ENCODE results near the gene CCDC127. TPM values are rescaled to one million over a fixed set of nuclear protein-coding genes. Genes with fewer than 3 reads are reported as not detected.
"Not testable (repeated sequence)": the region's sequence is repeated elsewhere in the genome, so short reads cannot be mapped to it uniquely, and the experiment has no call there.

CCDC127 gene
- total and polyA plus RNA-seq, 4 donors, result 7.8 to 21.0 (median 12.7) TPM

DNA sequence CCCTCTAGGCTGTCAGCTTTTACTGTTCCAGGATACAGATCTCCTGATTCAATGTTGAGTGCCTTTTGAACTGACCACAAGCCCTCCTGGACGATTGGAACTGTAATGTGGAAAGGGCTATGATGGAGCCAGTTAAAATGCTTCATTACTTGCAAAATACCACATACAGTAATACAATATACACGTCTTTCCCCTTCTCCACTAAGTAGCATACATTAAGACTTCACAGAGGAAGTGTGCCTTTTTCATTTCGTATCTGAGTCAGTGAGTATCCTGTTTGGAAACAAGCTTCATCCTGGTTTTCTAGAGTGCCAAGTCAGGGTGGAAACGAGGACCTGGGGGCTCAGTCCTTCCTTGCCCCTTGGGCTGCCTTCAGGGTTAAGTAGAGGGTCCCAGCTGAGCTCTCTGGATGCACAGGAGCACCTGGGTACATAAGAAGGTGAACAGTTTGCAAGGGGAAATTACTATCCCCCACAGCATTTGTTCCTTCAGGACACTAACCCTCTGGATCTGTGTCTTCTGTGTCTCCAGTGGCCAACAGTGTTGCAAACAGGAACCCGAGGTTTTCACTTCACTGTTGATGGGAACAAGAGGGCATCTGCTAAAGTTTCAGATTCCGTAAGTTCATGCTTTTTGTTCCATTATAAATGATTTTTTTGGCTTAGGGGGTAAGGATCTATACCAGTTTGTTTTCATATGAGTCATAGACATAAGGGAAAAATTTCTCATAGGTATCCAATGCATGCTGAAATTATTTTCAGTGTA lies 5.2 kb upstream of the CCDC127 start:
- H3K27me3 ChIP-seq (ENCODE audit: control insufficient read depth, insufficient read depth, low read length); H3K27ac ChIP-seq (ENCODE audit: low read depth, low read length); H3K4me1 ChIP-seq (ENCODE audit: control insufficient read depth, insufficient read depth, low read length); DNase-seq (ENCODE audit: low read depth in 4 of 6, low spot score in 6 of 6); H3K4me3 ChIP-seq (ENCODE audit: low read depth, low read length); H3K9me3 ChIP-seq (ENCODE audit: control insufficient read depth, insufficient read depth, low read length): not testable (repeated sequence)
- peaks cover 40% of the 10 kb centered on the region for H3K36me3 ChIP-seq (ENCODE audit: control insufficient read depth, insufficient read depth, low read length)
- 100% methylated on average over 1 of the region's 6 CpGs for WGBS (ENCODE audit: insufficient coverage)

DNA sequence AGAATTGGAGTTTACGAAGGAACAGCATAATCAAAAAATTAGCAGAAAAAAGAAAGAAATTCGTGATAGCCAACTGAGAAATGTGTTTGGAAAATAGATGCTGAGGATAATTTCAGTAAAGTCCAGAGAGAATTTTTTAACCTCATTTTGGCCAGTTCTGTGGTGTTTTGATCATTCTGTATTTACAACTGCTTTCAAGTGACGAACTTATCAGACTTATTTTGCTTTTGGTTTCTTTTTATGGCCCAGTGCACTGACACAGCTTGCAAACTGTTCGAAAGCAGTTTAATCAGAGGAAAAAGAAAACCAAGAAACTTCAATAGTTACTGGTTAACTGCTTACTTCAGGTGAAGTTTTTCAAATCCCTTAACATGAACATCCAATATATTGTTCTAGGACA lies 2.0 kb upstream of the CCDC127 start:
- no peaks in the 10 kb centered on the region for H3K27me3 ChIP-seq (ENCODE audit: control insufficient read depth, insufficient read depth, low read length)
- no peaks in the 10 kb centered on the region for H3K9me3 ChIP-seq (ENCODE audit: control insufficient read depth, insufficient read depth, low read length)
- WGBS (ENCODE audit: insufficient coverage), result no CpG with 5 or more reads among the region's 4 CpGs
- no peak overlapping the region for H3K27ac ChIP-seq (ENCODE audit: low read depth, low read length)
- DNase-seq (ENCODE audit: low read depth in 4 of 6, low spot score in 6 of 6), result no peak
- H3K4me1 ChIP-seq (ENCODE audit: control insufficient read depth, insufficient read depth, low read length), result peaks cover 10% of the 10 kb centered on the region
- peaks cover 11% of the 10 kb centered on the region for H3K36me3 ChIP-seq (ENCODE audit: control insufficient read depth, insufficient read depth, low read length)
- H3K4me3 ChIP-seq (ENCODE audit: low read depth, low read length), result peak overlapping the region; percentile 68

DNA sequence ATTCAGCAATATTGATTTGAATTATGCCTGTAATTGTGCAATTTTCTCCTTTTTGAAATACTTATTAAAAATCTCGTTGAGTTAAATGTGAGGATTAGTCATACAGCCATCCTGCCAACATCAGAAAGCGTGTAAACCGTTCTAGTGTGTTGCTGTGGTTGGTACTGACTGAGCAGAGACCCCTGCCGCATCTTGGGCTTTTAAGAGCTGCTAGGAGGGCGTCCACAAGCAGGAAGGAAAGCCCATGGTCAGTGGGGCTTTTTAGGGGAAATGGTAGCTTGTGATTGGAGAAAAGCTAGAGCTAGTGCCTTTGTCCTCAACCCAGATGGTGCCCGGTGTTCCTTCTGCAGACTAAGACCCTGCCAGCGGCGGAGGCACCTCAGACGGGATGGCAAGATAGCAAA lies 1.5 kb upstream of the CCDC127 start:
- DNase-seq (ENCODE audit: low read depth in 4 of 6, low spot score in 6 of 6), result peak in 4 of 6 donors; percentile 2 to 46 (median 23)
- Histone ChIP-seq H3K4me1 (ENCODE audit: control insufficient read depth, insufficient read depth, low read length) (peaks cover 10% of the 10 kb centered on the region), H3K36me3 (ENCODE audit: control insufficient read depth, insufficient read depth, low read length) (peaks cover 9% of the 10 kb centered on the region), H3K4me3 (ENCODE audit: low read depth, low read length) (peak overlapping the region; percentile 68), H3K27ac (ENCODE audit: low read depth, low read length) (no peak overlapping the region), H3K27me3 (ENCODE audit: control insufficient read depth, insufficient read depth, low read length) (no peaks in the 10 kb centered on the region), H3K9me3 (ENCODE audit: control insufficient read depth, insufficient read depth, low read length) (no peaks in the 10 kb centered on the region)
- 6% methylated on average over 5 of the region's 9 CpGs for WGBS (ENCODE audit: insufficient coverage)

DNA sequence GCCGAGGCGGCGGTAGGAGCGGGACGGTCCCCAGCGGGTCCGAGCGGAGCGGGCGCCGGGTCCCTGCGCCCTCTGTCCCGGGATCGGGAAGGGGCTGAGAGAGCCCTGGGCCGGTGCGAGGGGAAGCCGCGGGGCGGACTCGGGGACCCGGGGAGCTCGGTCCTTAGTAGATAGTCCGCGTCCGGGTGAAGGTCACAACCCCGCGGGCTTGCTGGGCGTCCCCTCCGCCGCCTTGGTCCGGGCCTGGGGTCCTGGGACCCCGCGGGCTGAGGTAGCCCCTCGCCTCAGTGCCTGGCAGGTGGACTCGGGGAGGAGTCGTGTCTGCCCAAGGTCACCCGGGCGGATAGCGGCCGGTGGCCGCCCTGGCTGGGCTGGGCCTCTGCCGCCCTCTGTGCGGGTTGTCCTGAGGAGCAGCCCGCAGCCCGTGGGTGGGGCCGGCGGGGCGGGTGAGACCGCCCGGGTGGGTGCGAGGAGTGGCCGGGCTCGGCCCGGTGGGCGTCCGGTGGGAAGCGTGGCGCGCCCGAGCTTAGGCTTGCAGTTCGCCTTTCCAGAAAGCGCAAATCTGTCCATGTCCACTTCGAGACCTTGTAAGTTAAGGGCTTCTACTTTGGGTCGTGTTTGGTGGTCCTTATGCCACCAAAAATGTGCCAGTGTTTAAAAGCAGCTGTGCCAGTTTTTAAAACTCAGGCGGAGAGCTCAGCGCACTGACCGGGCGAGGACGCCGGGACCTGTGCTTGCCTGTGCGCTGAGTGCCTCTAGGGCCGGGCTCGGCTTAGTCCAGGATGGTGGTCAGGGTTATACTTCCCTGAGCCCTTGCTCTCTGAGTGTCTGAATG lies 721 bp upstream of the CCDC127 start:
- H3K4me1 ChIP-seq (ENCODE audit: control insufficient read depth, insufficient read depth, low read length), result peaks cover 10% of the 10 kb centered on the region
- H3K9me3 ChIP-seq (ENCODE audit: control insufficient read depth, insufficient read depth, low read length), result no peaks in the 10 kb centered on the region
- peaks cover 8% of the 10 kb centered on the region for H3K36me3 ChIP-seq (ENCODE audit: control insufficient read depth, insufficient read depth, low read length)
- no peak overlapping the region for H3K27ac ChIP-seq (ENCODE audit: low read depth, low read length)
- WGBS (ENCODE audit: insufficient coverage), result under 1% methylated on average over 73 of the region's 73 CpGs
- peak overlapping the region; percentile 68 for H3K4me3 ChIP-seq (ENCODE audit: low read depth, low read length)
- DNase-seq (ENCODE audit: low read depth in 4 of 6, low spot score in 6 of 6), result peak in 4 of 6 donors; percentile 3 to 34 (median 5)
- H3K27me3 ChIP-seq (ENCODE audit: control insufficient read depth, insufficient read depth, low read length), result no peaks in the 10 kb centered on the region

DNA sequence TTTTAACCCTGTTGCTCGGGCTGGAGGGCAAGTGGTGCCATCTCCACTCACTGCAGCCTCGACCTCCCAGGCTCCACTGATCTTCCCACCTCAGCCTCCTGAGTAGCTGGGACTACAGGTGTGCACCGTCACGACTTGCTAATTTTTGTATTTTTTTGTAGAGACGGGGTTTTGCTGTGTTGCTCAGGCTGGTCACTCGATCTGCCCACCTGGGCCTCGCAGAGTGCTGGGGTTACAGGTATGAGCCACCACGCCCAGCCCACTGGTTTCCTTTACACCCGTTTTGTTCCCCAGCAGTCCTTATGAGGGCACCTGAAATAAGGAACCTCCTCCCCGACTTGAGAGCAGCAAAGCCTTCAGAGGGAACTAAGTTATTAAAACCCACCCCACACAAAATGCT lies 1.9 kb downstream of the CCDC127 start:
- not testable (repeated sequence) for DNase-seq (ENCODE audit: low read depth in 4 of 6, low spot score in 6 of 6); H3K4me1 ChIP-seq (ENCODE audit: control insufficient read depth, insufficient read depth, low read length); H3K27me3 ChIP-seq (ENCODE audit: control insufficient read depth, insufficient read depth, low read length); H3K4me3 ChIP-seq (ENCODE audit: low read depth, low read length); H3K27ac ChIP-seq (ENCODE audit: low read depth, low read length); H3K9me3 ChIP-seq (ENCODE audit: control insufficient read depth, insufficient read depth, low read length)
- WGBS (ENCODE audit: insufficient coverage), result no CpG with 5 or more reads among the region's 10 CpGs
- peaks cover 11% of the 10 kb centered on the region for H3K36me3 ChIP-seq (ENCODE audit: control insufficient read depth, insufficient read depth, low read length)

GRCh38 chr5:215256-215655 lies 2.7 kb downstream of the CCDC127 start:
- not testable (repeated sequence) for H3K4me3 ChIP-seq (ENCODE audit: low read depth, low read length); H3K27me3 ChIP-seq (ENCODE audit: control insufficient read depth, insufficient read depth, low read length); DNase-seq (ENCODE audit: low read depth in 4 of 6, low spot score in 6 of 6); H3K9me3 ChIP-seq (ENCODE audit: control insufficient read depth, insufficient read depth, low read length); H3K4me1 ChIP-seq (ENCODE audit: control insufficient read depth, insufficient read depth, low read length); H3K27ac ChIP-seq (ENCODE audit: low read depth, low read length)
- no CpG with 5 or more reads among the region's 2 CpGs for WGBS (ENCODE audit: insufficient coverage)
- H3K36me3 ChIP-seq (ENCODE audit: control insufficient read depth, insufficient read depth, low read length), result peaks cover 11% of the 10 kb centered on the region

DNA sequence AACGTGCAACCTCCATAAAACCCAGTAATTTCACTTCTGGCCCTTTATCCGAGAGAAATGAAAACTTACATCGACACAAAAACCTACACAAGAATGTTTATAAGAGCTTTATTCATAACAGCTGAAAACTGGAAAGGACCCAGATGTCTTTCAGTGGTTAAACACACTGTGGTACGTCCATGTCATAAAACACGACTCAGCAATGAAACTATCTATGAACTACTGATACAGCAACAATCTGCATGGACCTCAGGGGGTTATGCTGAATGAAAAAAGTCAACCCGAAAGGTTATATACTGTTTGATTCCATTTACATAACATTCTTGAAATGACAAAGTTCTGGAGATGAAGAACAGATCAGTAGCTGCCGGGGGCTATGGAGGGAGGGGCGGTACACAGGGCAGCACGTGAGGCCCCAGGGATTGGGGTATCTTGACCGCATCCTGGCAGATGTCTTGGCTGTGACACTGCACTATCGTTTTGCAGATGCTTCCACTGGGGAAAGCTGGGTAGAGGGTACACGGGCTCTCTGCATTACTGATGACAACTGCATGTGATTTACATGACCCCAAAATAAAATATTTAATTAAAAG lies 4.1 kb downstream of the CCDC127 start:
- H3K9me3 ChIP-seq (ENCODE audit: control insufficient read depth, insufficient read depth, low read length), result no peaks in the 10 kb centered on the region
- H3K27ac ChIP-seq (ENCODE audit: low read depth, low read length), result no peak overlapping the region
- no peaks in the 10 kb centered on the region for H3K27me3 ChIP-seq (ENCODE audit: control insufficient read depth, insufficient read depth, low read length)
- DNase-seq (ENCODE audit: low read depth in 4 of 6, low spot score in 6 of 6), result no peak
- no peak overlapping the region for H3K4me3 ChIP-seq (ENCODE audit: low read depth, low read length)
- 100% methylated on average over 6 of the region's 12 CpGs for WGBS (ENCODE audit: insufficient coverage)
- peaks cover 11% of the 10 kb centered on the region for H3K36me3 ChIP-seq (ENCODE audit: control insufficient read depth, insufficient read depth, low read length)
- peaks cover under 1% of the 10 kb centered on the region for H3K4me1 ChIP-seq (ENCODE audit: control insufficient read depth, insufficient read depth, low read length)

DNA sequence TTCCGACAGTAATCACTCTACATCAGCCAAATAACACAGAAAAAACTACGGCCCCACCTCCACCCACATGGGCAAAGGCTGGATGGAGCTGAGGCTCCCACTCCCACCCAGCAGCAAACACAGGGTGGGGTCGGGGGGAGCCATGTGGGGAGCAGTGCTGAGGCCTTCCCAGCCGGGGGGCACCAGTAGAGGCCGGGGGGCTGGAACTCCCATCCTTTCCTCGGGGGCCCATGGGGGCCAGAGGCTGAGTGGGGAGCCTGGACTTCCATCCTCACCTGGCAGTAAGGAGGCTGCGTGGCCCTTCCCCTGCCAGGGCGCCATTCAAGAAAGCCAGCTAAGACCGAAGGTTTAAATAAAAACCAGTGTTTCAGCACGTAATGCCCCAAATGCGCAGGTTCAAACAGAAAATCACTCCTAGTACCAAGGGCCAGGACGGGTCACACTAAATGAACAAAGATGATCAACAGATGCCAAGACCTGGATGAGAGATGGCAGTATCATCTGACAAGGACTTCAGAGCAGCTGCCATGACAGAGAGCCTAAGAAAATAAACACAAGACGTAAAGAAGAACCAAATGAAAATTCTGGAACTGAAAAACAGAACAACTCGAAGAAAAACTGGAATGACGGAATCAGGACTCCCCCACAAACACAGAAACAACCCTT lies 9.4 kb downstream of the CCDC127 start:
- Histone ChIP-seq H3K36me3 (ENCODE audit: control insufficient read depth, insufficient read depth, low read length) (peaks cover 36% of the 10 kb centered on the region), H3K27ac (ENCODE audit: low read depth, low read length) (no peak overlapping the region), H3K27me3 (ENCODE audit: control insufficient read depth, insufficient read depth, low read length) (no peaks in the 10 kb centered on the region), H3K9me3 (ENCODE audit: control insufficient read depth, insufficient read depth, low read length) (no peaks in the 10 kb centered on the region), H3K4me1 (ENCODE audit: control insufficient read depth, insufficient read depth, low read length) (peaks cover 4% of the 10 kb centered on the region), H3K4me3 (ENCODE audit: low read depth, low read length) (no peak overlapping the region)
- WGBS (ENCODE audit: insufficient coverage), result 85% methylated on average over 11 of the region's 15 CpGs
- DNase-seq (ENCODE audit: low read depth in 4 of 6, low spot score in 6 of 6), result no peak

- 82% methylated on average over 6 of the region's 14 CpGs for WGBS (ENCODE audit: insufficient coverage)
- no peak overlapping the region for H3K4me3 ChIP-seq (ENCODE audit: low read depth, low read length)
- H3K27ac ChIP-seq (ENCODE audit: low read depth, low read length), result no peak overlapping the region
- H3K4me1 ChIP-seq (ENCODE audit: control insufficient read depth, insufficient read depth, low read length), result peaks cover 4% of the 10 kb centered on the region
- no peaks in the 10 kb centered on the region for H3K9me3 ChIP-seq (ENCODE audit: control insufficient read depth, insufficient read depth, low read length)
- no peak for DNase-seq (ENCODE audit: low read depth in 4 of 6, low spot score in 6 of 6)
- H3K27me3 ChIP-seq (ENCODE audit: control insufficient read depth, insufficient read depth, low read length), result no peaks in the 10 kb centered on the region
- peaks cover 42% of the 10 kb centered on the region for H3K36me3 ChIP-seq (ENCODE audit: control insufficient read depth, insufficient read depth, low read length)
These were observed 10.4 kb downstream of the CCDC127 start for GRCh38 chr5:207599-207998.
